GM12878 (cell line): ENCODE data around the gene RALGDS. TPM values are rescaled to one million over a fixed set of nuclear protein-coding genes. Genes with fewer than 3 reads are reported as not detected.
A peak's percentile ranks its signal among the peaks of the same experiment; 100 is the strongest.

Experiments
- ASH2L ChIP-seq: fragments of 300-600, 200-600 bp; sonication (generic); IDR thresholded peaks from 2 replicates; pipeline ENCODE4 v1.6.1; 2017; ENCODE audit warnings: low read depth, mild to moderate bottlenecking, borderline replicate concordance
- EGR1 ChIP-seq, 2 experiments: IDR thresholded peaks; 1 replicate in 1 of 2; 2 replicates in 1 of 2; pipeline ENCODE4 v1.6.1; 2011 to 2012; ENCODE audit warnings: low read depth in 2 of 2, low read length in 2 of 2, borderline replicate concordance in 1 of 2, mild to moderate bottlenecking in 1 of 2, moderate library complexity in 1 of 2
- EP300 ChIP-seq, 2 experiments: fragments of 150-350 bp in 1 of 2; IDR thresholded peaks; 2 replicates each; pipeline ENCODE4 v1.6.1; 2011 to 2012; ENCODE audit warnings: low read depth in 2 of 2, low read length in 2 of 2, borderline replicate concordance in 1 of 2, improper control_type of control experiment in 1 of 2, inconsistent platforms in 1 of 2; ENCODE audit not compliant: control insufficient read depth in 1 of 2
- ETV6 ChIP-seq, 2 experiments: fragments of 450-650 bp in 1 of 2; IDR thresholded peaks in 1 of 2; conservative IDR thresholded peaks in 1 of 2; 2 replicates each; pipeline ENCODE4 v1.6.1; 2014; ENCODE audit warnings: antibody characterized with exemption in 1 of 2, borderline replicate concordance in 1 of 2, low read depth in 1 of 2, mild to moderate bottlenecking in 1 of 2, moderate library complexity in 1 of 2
- FOS ChIP-seq: IDR thresholded peaks from 3 replicates; pipeline ENCODE4 v1.6.1; 2011; ENCODE audit warnings: borderline replicate concordance; ENCODE audit not compliant: insufficient read length; ENCODE audit errors: extremely low read depth
- HCFC1 ChIP-seq: fragments of 150-350 bp; IDR thresholded peaks from 2 replicates; pipeline ENCODE4 v1.6.1; 2014; ENCODE audit warnings: low read length
- MEF2B ChIP-seq: fragments of 450-650 bp; IDR thresholded peaks from 2 replicates; pipeline ENCODE4 v1.6.1; 2018; ENCODE audit warnings: mild to moderate bottlenecking, moderate library complexity; ENCODE audit not compliant: partially characterized antibody, poor library complexity, severe bottlenecking
- POLR2AphosphoS5 ChIP-seq: IDR thresholded peaks from 2 replicates; pipeline ENCODE4 v1.6.1; 2011; ENCODE audit warnings: mild to moderate bottlenecking, low read length, inconsistent platforms
- RAD51 ChIP-seq: fragments of 450-650 bp; IDR thresholded peaks from 2 replicates; pipeline ENCODE4 v1.6.1; 2016; ENCODE audit warnings: moderate library complexity, mild to moderate bottlenecking, inconsistent platforms
- SP1 ChIP-seq: IDR thresholded peaks from one replicate; pipeline ENCODE4 v1.6.1; 2011; ENCODE audit warnings: low read depth, low read length
- SREBF2 ChIP-seq: IDR thresholded peaks from 2 replicates; pipeline ENCODE4 v1.6.1; 2012; ENCODE audit warnings: mild to moderate bottlenecking, low read length
- YBX1 ChIP-seq: fragments of 450-650 bp; IDR thresholded peaks from 2 replicates; pipeline ENCODE4 v1.6.1; 2016; ENCODE audit warnings: antibody characterized with exemption
- polyA plus RNA-seq, 11 experiments: library from polyadenylated mRNA; depleted of rRNA in 4 of 11; unstranded in 6 of 11; stranded (reverse) in 5 of 11; fragments of >200 nt; fragmentation: Nextera tagmentation in 4 of 11; fragmentation: Illumina TruSeq in 1 of 11; extraction: Ambion mirVana in 4 of 11; extraction: Trizol in 1 of 11; gene quantifications; 1 replicate in 1 of 11; 2 replicates in 10 of 11; pipeline versions ENCODE4 v1.2.1 to v1.2.3, GENCODE V29; 2011 to 2016; ENCODE audit warnings: inconsistent platforms in 2 of 11, missing spikeins in 2 of 11, low read depth in 1 of 11
- total RNA-seq, 4 experiments: library from RNA; depleted of rRNA in 3 of 4; stranded (reverse); fragments of >200 nt in 3 of 4; fragmentation: Illumina TruSeq in 1 of 4; extraction: Trizol in 1 of 4; gene quantifications; 2 replicates each; pipeline versions ENCODE4 v1.2.1 to v1.2.3, GENCODE V29; 2013 to 2021
- TF ChIP-seq, protein P1 (sequence below): IDR thresholded peaks from 2 replicates; pipeline ENCODE4 v1.6.1; 2011; ENCODE audit warnings: low read depth, mild to moderate bottlenecking, low read length, moderate library complexity, borderline replicate concordance; ENCODE audit errors: extremely low read depth
- TF ChIP-seq, protein P2 (sequence below): fragments of 450-650 bp; IDR thresholded peaks from 2 replicates; pipeline ENCODE4 v1.6.1; 2016; ENCODE audit warnings: mild to moderate bottlenecking, moderate library complexity, borderline replicate concordance
- TF ChIP-seq, protein P3 (sequence below): fragments of 450-650 bp; IDR thresholded peaks from 2 replicates; pipeline ENCODE4 v1.6.1; 2017; ENCODE audit warnings: mild to moderate bottlenecking, moderate library complexity
- TF ChIP-seq, protein P4 (sequence below): fragments of 450-650 bp; formaldehyde crosslinking; IDR thresholded peaks from 2 replicates; pipeline ENCODE4 v1.5.0; 2022; ENCODE audit warnings: mild to moderate bottlenecking, missing genetic modification characterization

The RALGDS gene
- total and polyA plus RNA-seq, 10 of the 15 experiments (the other 5 are each of a cell fraction or from before 2014, with no cell fraction given): 1.3 to 48.6 (median 21.2) TPM

DNA sequence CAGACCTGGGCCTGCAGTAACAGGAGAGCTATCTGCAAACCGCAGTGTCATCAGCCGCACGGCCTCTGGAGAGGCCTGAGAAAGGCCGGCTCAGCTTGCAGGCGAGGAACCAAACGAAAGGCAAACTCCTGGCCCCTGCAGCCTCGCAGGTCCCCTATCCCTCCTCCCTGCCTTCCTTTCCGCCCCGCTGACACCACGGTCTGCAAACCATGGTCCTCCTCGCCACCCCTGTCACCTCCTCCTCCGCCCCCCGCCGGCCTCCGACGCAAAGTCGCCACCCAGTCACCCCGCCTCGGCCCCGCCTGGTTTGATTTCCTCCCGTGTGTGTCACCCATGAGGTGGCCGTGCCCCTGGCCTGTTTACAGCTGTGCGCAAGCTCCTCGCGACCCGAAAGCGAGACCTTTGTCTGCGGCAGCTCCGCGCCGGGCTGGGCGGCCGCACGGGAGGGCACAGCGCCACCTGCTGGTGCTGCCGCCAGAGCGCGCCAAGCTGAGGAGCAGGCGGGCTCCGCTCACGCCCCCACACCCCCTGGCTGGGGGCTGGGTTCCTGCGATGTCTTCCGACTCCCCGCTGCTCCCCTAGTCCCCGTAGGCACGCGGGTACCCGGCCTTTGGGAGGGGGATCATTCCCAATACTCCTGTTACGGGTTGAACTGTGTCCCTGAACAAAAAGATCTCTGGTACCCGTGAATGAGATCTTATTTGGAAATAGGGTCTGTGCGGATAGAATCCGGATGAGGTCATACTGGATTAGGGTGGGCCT lies 23.3 kb upstream of the RALGDS start (continued):
- no peak; the same call in 1 of the 2 replicates for TF ChIP-seq POLR2AphosphoS5
- TF ChIP-seq FOS: no peak
- TF ChIP-seq ASH2L: no peak
- TF ChIP-seq RAD51: no peak
- TF ChIP-seq HCFC1: no peak
- TF ChIP-seq ETV6 (conservative IDR thresholded peaks at IDR 0.05 in 1 of 2, IDR thresholded peaks at IDR 0.05 in 1 of 2; ENCODE audit: borderline replicate concordance in 1 of 2, low read depth in 1 of 2): peak in 1 of 2 experiments; percentile 32; a peak in 1 of 4 replicates
- TF ChIP-seq, protein P1, sequence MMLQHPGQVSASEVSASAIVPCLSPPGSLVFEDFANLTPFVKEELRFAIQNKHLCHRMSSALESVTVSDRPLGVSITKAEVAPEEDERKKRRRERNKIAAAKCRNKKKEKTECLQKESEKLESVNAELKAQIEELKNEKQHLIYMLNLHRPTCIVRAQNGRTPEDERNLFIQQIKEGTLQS: 0 out of 2 replicates have a peak, but pooled peaks have one; percentile 13
- TF ChIP-seq, protein P2, sequence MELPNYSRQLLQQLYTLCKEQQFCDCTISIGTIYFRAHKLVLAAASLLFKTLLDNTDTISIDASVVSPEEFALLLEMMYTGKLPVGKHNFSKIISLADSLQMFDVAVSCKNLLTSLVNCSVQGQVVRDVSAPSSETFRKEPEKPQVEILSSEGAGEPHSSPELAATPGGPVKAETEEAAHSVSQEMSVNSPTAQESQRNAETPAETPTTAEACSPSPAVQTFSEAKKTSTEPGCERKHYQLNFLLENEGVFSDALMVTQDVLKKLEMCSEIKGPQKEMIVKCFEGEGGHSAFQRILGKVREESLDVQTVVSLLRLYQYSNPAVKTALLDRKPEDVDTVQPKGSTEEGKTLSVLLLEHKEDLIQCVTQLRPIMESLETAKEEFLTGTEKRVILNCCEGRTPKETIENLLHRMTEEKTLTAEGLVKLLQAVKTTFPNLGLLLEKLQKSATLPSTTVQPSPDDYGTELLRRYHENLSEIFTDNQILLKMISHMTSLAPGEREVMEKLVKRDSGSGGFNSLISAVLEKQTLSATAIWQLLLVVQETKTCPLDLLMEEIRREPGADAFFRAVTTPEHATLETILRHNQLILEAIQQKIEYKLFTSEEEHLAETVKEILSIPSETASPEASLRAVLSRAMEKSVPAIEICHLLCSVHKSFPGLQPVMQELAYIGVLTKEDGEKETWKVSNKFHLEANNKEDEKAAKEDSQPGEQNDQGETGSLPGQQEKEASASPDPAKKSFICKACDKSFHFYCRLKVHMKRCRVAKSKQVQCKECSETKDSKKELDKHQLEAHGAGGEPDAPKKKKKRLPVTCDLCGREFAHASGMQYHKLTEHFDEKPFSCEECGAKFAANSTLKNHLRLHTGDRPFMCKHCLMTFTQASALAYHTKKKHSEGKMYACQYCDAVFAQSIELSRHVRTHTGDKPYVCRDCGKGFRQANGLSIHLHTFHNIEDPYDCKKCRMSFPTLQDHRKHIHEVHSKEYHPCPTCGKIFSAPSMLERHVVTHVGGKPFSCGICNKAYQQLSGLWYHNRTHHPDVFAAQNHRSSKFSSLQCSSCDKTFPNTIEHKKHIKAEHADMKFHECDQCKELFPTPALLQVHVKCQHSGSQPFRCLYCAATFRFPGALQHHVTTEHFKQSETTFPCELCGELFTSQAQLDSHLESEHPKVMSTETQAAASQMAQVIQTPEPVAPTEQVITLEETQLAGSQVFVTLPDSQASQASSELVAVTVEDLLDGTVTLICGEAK: no peak
- peak; percentile 47 for TF ChIP-seq SP1
- TF ChIP-seq, protein P3, sequence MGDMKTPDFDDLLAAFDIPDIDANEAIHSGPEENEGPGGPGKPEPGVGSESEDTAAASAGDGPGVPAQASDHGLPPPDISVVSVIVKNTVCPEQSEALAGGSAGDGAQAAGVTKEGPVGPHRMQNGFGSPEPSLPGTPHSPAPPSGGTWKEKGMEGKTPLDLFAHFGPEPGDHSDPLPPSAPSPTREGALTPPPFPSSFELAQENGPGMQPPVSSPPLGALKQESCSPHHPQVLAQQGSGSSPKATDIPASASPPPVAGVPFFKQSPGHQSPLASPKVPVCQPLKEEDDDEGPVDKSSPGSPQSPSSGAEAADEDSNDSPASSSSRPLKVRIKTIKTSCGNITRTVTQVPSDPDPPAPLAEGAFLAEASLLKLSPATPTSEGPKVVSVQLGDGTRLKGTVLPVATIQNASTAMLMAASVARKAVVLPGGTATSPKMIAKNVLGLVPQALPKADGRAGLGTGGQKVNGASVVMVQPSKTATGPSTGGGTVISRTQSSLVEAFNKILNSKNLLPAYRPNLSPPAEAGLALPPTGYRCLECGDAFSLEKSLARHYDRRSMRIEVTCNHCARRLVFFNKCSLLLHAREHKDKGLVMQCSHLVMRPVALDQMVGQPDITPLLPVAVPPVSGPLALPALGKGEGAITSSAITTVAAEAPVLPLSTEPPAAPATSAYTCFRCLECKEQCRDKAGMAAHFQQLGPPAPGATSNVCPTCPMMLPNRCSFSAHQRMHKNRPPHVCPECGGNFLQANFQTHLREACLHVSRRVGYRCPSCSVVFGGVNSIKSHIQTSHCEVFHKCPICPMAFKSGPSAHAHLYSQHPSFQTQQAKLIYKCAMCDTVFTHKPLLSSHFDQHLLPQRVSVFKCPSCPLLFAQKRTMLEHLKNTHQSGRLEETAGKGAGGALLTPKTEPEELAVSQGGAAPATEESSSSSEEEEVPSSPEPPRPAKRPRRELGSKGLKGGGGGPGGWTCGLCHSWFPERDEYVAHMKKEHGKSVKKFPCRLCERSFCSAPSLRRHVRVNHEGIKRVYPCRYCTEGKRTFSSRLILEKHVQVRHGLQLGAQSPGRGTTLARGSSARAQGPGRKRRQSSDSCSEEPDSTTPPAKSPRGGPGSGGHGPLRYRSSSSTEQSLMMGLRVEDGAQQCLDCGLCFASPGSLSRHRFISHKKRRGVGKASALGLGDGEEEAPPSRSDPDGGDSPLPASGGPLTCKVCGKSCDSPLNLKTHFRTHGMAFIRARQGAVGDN: peak; percentile 85
- TF ChIP-seq EP300 (IDR thresholded peaks at IDR 0.05; ENCODE audit: borderline replicate concordance in 1 of 2, control insufficient read depth in 1 of 2, low read depth in 2 of 2, low read length in 2 of 2): no peak; a peak in 1 of 4 replicates
- TF ChIP-seq MEF2B: peak; percentile 15
- peak in 1 of 2 experiments; percentile 86; a peak in 1 of 3 replicates for TF ChIP-seq EGR1 (IDR thresholded peaks at IDR 0.05; ENCODE audit: borderline replicate concordance in 1 of 2, low read depth in 2 of 2, low read length in 2 of 2)
- no peak for TF ChIP-seq YBX1
- TF ChIP-seq, protein P4, sequence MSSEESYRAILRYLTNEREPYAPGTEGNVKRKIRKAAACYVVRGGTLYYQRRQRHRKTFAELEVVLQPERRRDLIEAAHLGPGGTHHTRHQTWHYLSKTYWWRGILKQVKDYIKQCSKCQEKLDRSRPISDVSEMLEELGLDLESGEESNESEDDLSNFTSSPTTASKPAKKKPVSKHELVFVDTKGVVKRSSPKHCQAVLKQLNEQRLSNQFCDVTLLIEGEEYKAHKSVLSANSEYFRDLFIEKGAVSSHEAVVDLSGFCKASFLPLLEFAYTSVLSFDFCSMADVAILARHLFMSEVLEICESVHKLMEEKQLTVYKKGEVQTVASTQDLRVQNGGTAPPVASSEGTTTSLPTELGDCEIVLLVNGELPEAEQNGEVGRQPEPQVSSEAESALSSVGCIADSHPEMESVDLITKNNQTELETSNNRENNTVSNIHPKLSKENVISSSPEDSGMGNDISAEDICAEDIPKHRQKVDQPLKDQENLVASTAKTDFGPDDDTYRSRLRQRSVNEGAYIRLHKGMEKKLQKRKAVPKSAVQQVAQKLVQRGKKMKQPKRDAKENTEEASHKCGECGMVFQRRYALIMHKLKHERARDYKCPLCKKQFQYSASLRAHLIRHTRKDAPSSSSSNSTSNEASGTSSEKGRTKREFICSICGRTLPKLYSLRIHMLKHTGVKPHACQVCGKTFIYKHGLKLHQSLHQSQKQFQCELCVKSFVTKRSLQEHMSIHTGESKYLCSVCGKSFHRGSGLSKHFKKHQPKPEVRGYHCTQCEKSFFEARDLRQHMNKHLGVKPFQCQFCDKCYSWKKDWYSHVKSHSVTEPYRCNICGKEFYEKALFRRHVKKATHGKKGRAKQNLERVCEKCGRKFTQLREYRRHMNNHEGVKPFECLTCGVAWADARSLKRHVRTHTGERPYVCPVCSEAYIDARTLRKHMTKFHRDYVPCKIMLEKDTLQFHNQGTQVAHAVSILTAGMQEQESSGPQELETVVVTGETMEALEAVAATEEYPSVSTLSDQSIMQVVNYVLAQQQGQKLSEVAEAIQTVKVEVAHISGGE (CRISPR knock-in tag): no peak
- TF ChIP-seq SREBF2: no peak
